GM12872 (cell line): ENCODE measurements around the gene UPK2.

Experiments used
- TF ChIP-seq, protein P1 (sequence below): IDR thresholded peaks from 3 replicates; pipeline ENCODE4 v1.5.1; 2011; ENCODE audit warnings: low read depth, mild to moderate bottlenecking, low read length, moderate library complexity; ENCODE audit not compliant: insufficient read depth

Gene UPK2

GRCh38 chr11:118956094-118956846 lies at the start of gene UPK2:
UPK2 (plus strand) TSS chr11:118956298; CDS start chr11:118956351, 53 bp downstream.
- TF ChIP-seq, protein P1, sequence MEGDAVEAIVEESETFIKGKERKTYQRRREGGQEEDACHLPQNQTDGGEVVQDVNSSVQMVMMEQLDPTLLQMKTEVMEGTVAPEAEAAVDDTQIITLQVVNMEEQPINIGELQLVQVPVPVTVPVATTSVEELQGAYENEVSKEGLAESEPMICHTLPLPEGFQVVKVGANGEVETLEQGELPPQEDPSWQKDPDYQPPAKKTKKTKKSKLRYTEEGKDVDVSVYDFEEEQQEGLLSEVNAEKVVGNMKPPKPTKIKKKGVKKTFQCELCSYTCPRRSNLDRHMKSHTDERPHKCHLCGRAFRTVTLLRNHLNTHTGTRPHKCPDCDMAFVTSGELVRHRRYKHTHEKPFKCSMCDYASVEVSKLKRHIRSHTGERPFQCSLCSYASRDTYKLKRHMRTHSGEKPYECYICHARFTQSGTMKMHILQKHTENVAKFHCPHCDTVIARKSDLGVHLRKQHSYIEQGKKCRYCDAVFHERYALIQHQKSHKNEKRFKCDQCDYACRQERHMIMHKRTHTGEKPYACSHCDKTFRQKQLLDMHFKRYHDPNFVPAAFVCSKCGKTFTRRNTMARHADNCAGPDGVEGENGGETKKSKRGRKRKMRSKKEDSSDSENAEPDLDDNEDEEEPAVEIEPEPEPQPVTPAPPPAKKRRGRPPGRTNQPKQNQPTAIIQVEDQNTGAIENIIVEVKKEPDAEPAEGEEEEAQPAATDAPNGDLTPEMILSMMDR = peak; percentile 98

DNA sequence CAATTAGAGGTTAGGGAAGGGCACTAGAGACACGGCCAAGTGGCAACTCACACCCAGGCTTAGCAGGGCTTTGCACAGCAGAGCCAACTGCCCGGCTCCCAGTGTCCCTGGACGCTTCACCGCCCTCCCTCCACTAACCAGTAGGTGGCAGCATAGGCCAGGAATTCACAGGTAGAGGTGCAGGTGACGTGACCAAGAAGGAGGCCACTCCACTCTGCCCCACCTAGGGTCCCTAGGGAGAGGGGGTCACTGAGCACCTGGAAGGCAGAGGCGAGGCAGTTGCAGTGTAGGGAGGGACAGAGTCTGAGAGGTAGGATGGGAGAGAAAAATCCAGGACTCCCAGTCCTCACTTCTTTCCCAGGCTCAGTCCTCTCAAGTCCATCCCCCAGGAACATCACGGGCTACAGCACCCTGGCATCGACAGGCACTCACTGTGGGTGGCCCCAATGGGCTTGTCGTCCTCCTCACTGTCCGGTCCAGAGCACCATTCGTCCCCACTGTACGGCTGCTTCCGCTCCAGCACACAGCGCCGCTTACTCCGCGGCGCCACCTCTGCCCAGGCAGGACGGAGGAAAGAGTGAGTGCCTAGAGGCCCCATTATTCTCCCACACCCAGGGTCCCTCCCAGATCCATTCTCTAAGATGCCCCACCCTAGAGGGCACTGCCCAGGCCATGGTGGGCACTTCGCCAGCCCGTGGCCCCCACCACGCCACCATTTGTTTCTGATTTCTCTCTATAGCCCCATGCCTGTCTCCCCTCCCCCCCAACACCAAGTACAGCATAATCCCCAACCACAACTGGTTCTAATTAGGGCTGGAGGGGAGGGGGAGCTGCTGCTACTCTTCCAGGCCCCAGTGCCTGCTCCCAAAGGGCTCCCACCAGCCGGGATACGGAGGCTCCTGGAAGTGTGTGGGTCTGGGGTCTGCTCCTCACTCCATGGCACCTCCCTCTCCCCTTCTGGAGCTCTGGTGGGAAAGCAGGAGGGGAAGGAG lies 48.8 kb upstream of the UPK2 start:
- TF ChIP-seq, protein P1 = peak; percentile 92

- TF ChIP-seq, protein P1 = no peak
Observed at GRCh38 chr11:118908264-118908663, 47.8 kb upstream of the UPK2 start.

DNA sequence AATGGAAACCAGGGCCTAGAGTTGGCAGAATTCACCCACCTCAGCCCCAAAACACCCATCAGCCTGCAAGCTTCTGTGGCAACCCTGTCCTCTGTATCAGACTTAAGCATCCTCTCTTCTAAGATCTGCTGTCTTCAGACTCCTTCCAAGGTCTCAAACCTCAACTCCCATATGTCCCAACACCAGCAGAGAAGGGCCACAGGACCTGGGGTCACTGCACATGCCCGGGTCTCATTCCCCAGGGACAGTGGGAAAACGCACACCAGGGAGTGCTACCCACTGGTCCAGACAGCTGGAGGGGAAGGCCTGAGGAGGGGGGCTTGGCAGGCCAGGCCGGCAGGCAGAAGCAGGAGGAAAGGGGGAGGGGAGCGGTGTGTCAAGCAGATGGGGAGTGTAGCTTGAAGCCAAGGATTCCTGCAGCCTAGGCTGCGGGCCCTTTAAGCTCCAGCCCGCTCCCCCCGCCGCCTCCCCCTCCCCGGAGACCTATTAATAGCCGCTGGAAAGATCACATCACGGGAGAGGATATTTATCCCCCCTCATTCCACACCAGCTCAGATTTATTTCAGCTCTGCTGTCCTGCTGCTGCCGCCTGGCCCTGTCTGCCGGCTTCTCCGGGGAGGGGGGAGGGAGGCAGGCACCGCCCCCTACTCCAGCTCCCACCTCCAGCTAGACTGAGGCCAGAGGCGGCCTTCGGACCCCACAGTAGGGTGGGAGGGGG lies 47.0 kb upstream of the UPK2 start:
- TF ChIP-seq, protein P1 = no peak

GRCh38 chr11:118909619-118910308 lies 46.3 kb upstream of the UPK2 start:
- TF ChIP-seq, protein P1 = no peak

DNA sequence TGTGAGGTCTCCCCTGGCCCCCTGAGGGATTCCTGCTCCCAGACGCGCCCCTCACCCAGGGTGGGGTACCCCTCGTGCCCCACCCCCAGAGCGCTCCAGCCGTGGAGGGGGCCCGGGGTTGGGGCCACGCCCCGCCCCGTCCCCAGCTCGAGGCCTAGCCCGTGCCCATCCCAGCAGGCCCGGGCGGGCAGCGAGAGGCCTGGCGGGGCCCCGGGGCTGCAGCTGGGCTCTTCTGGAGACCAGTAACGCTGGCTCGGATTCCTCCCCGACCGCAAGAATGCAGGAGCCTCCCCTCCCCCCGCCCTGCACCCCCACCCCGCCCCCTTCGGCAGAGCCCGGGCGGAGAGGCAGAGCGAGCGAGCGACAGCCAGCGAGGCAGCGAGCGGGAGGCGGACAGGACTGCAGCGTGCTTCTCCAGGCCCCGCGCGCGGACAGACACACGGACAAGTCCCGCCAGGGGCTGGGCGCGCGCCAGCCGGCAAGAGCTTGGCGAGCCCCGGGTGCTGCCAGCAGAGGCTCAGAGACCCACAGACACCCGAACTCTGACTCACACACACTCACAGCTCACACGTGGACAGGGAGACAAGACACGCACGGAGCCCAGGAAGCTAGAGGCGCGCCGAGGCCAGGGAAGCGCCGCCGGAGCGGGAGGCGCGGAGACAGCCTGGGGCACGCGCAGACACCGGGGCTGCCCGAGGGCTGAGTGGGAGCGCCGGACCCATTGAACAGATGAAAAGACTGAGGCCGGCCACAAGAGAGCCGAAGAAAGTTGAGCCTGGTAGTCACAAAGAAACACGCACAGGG lies 45.6 kb upstream of the UPK2 start:
- TF ChIP-seq, protein P1 = no peak
